ENCODE results near the gene NRN1. TPM values are rescaled to one million over a fixed set of nuclear protein-coding genes. Genes with fewer than 3 reads are reported as not detected.

Gene NRN1
- total RNA-seq, 1 experiment from 2014 or later, result not detected

GRCh38 chr6:6006006-6006427 lies 708 bp downstream of the NRN1 start:
- H3K4me3 Mint-ChIP-seq (ENCODE audit: unreplicated experiment), result peak overlapping the region; percentile 72
- H3K27me3 Mint-ChIP-seq (ENCODE audit: insufficient read depth, unreplicated experiment), result peaks cover 28% of the 10 kb centered on the region
- POLR2A ChIA-PET, result no interaction called here

GRCh38 chr6:6005051-6006005 lies 1.4 kb downstream of the NRN1 start:
- ChIA-PET CTCF (no interaction called here), POLR2A (no interaction called here)
- Histone ChIP-seq H3K4me3 (ENCODE audit: low read depth, low read length) (no peak overlapping the region), H3K4me1 (peaks cover 17% of the 10 kb centered on the region), H3K27me3 (replicated peaks; ENCODE audit: control insufficient read depth, insufficient read depth, low read length) (no peaks in the 10 kb centered on the region; the same call in 1 of the 2 replicates), H3K36me3 (ENCODE audit: control insufficient read depth, insufficient read depth, low read length) (no peaks in the 10 kb centered on the region), H3K9me3 (no peaks in the 10 kb centered on the region)
- H3K27ac Mint-ChIP-seq (ENCODE audit: unreplicated experiment), result no peak overlapping the region
- H3K4me3 Mint-ChIP-seq (ENCODE audit: unreplicated experiment), result no peak overlapping the region
- peaks cover 6% of the 10 kb centered on the region for H3K36me3 Mint-ChIP-seq (ENCODE audit: insufficient read depth, unreplicated experiment)
- DNase-seq, result no peak
- H3K9me3 Mint-ChIP-seq (ENCODE audit: unreplicated experiment), result no peaks in the 10 kb centered on the region
- no peak for TF ChIP-seq CTCF (IDR thresholded peaks at IDR 0.05; ENCODE audit: insufficient read depth in 1 of 2, low read depth in 1 of 2, low read length in 1 of 2, severe bottlenecking in 1 of 2, unreplicated experiment in 1 of 2)
- intact Hi-C loops (cut with micrococcal nuclease; ENCODE audit: unreplicated experiment), result loop anchor here (5.0 kb wide), 2 partner anchors 423 to 533 kb away; no protein-coding TSS in a partner anchor
- no peaks in the 10 kb centered on the region for H3K4me1 Mint-ChIP-seq (ENCODE audit: low read depth, unreplicated experiment)
- peaks cover 28% of the 10 kb centered on the region for H3K27me3 Mint-ChIP-seq (ENCODE audit: insufficient read depth, unreplicated experiment)
- no TSS peak for BruUV-seq (replicated peaks)

More at GRCh38 chr6:6006006-6006427, 708 bp downstream of the NRN1 start:
- H3K9me3 Mint-ChIP-seq (ENCODE audit: unreplicated experiment), result no peaks in the 10 kb centered on the region
- H3K36me3 Mint-ChIP-seq (ENCODE audit: insufficient read depth, unreplicated experiment), result peaks cover 6% of the 10 kb centered on the region
- H3K4me1 Mint-ChIP-seq (ENCODE audit: low read depth, unreplicated experiment), result no peaks in the 10 kb centered on the region
- peak overlapping the region; percentile 53 for H3K4me3 ChIP-seq (ENCODE audit: low read depth, low read length)
- H3K9me3 ChIP-seq, result no peaks in the 10 kb centered on the region
- no TSS peak for BruUV-seq (replicated peaks)
- no peak for TF ChIP-seq CTCF (IDR thresholded peaks at IDR 0.05; ENCODE audit: insufficient read depth in 1 of 2, low read depth in 1 of 2, low read length in 1 of 2, severe bottlenecking in 1 of 2, unreplicated experiment in 1 of 2)
- CTCF ChIA-PET, result no interaction called here
- no peaks in the 10 kb centered on the region for H3K36me3 ChIP-seq (ENCODE audit: control insufficient read depth, insufficient read depth, low read length)
- H3K4me1 ChIP-seq, result peaks cover 17% of the 10 kb centered on the region
- no peak overlapping the region for H3K27ac Mint-ChIP-seq (ENCODE audit: unreplicated experiment)
- intact Hi-C loops (cut with micrococcal nuclease; ENCODE audit: unreplicated experiment), result loop anchor here (5.0 kb wide), 2 partner anchors 424 to 534 kb away; no protein-coding TSS in a partner anchor
- H3K27me3 ChIP-seq (replicated peaks; ENCODE audit: control insufficient read depth, insufficient read depth, low read length), result no peaks in the 10 kb centered on the region; the same call in 1 of the 2 replicates
- no peak for DNase-seq

DNA sequence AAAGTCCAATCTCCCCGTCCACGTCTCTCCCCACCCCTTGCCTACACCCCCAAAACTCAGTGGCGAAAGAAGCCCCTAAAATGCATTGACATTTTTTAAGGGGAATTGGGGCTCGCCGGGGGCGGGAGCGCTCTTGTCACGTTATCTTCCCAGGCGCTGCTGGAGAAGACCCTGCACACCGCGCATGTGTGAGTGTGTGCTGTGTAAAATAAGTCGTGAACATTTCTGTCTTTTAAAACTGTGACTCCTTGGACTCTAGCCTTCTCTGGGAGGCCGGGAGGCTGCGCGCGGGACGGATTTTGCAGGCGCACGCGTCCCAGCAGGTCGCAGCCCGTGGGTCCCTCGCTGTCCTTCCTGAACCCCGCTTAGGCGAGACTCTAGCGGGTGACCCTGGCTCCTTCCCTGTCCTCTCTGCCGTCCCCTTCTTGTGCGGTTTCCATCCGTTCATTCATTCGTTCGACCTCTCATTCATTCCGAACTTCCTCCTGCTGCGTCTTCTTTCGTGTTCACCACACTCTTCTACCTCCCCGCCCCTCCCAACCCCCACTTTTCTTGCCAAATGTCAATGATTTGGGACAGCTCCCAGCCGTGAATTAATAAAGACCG lies 2.2 kb downstream of the NRN1 start:
- no peak for TF ChIP-seq CTCF (IDR thresholded peaks at IDR 0.05; ENCODE audit: insufficient read depth in 1 of 2, low read depth in 1 of 2, low read length in 1 of 2, severe bottlenecking in 1 of 2, unreplicated experiment in 1 of 2)
- intact Hi-C loops (cut with micrococcal nuclease; ENCODE audit: unreplicated experiment), result no loop called here
- Mint-ChIP-seq H3K27ac (ENCODE audit: unreplicated experiment) (no peak overlapping the region), H3K36me3 (ENCODE audit: insufficient read depth, unreplicated experiment) (peaks cover 6% of the 10 kb centered on the region), H3K4me3 (ENCODE audit: unreplicated experiment) (no peak overlapping the region), H3K27me3 (ENCODE audit: insufficient read depth, unreplicated experiment) (peaks cover 33% of the 10 kb centered on the region), H3K9me3 (ENCODE audit: unreplicated experiment) (no peaks in the 10 kb centered on the region), H3K4me1 (ENCODE audit: low read depth, unreplicated experiment) (no peaks in the 10 kb centered on the region)
- no TSS peak for BruUV-seq (replicated peaks)
- Histone ChIP-seq H3K36me3 (ENCODE audit: control insufficient read depth, insufficient read depth, low read length) (no peaks in the 10 kb centered on the region), H3K4me1 (peaks cover 17% of the 10 kb centered on the region), H3K9me3 (no peaks in the 10 kb centered on the region), H3K27me3 (replicated peaks; ENCODE audit: control insufficient read depth, insufficient read depth, low read length) (no peaks in the 10 kb centered on the region; the same call in 1 of the 2 replicates), H3K4me3 (ENCODE audit: low read depth, low read length) (no peak overlapping the region)
- POLR2A ChIA-PET, result no interaction called here
- CTCF ChIA-PET, result no interaction called here
- no peak for DNase-seq
